GM04504 (cell line): ENCODE measurements around the gene CHMP5.

Source experiments
- DNase-seq: peaks from one replicate; pipeline ENCODE4 v3.0.0-alpha.2; 2012; ENCODE audit warnings: low read depth

CHMP5 gene

GRCh38 chr9:33318225-33318624, 53.4 kb downstream of the CHMP5 start:
- DNase-seq: no peak

- no peak for DNase-seq
Observed at GRCh38 chr9:33318781-33319180, 53.9 kb downstream of the CHMP5 start.

GRCh38 chr9:33320230-33320567, 55.4 kb downstream of the CHMP5 start:
- no peak for DNase-seq

DNA sequence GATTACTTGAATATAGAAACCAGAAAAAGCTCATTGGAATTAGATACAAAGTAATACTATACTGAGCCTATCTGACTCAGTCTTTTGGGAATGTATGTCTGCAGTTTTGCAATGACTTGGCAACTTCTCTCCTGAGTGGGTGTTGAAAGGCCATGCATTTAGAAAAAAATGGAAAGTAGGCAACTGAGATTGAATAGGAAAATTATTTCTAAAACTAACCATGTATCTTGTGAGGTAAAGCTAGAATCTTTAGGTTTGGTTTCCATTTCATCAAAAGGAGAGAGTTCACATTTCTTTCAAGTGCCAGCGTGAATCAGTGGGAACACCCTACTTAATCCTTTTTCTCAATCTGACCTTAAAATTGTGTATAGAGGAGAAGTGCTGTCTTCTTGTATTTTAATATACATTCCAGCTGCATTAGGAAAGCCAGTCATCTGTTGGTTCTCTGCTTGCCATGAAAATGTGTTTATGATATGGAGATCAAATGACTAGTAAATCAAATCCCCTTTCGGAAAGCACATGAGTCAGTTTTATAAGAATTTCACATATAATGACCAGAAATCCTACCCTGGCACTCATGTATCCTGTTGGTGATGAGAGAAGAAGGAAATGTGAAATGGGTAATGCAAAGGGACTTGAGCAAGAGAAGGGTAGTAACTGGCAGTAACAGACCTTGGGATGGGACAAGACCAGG, 55.9 kb downstream of the CHMP5 start:
- DNase-seq: peak; percentile 88

GRCh38 chr9:33329117-33329563, 64.3 kb downstream of the CHMP5 start:
- peak; percentile 93 for DNase-seq

- DNase-seq: no peak
Observed at GRCh38 chr9:33329979-33330378, 65.1 kb downstream of the CHMP5 start.

DNA sequence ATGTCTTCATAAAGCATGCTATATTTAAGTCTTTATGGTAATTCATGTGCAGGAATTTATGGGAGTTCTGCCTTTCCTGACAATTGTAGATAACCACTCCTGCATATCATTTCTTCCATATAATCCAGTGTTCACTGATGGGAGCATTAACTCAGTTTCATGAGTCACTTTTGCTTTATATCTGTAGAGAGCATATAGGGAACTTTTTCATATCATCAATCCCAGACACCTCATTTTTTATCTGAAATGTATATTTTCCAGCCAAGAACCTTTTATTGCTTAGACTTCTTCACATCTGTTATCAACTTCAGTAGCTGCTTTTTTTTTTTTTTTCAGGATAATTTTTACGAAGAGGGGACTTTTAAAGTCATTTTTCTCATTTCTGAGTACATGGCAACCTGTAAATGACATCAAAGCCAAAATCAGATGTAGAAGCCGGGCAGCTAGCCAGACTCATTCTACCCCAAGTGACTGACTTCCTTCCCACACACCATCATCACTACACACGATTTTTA, 66.6 kb downstream of the CHMP5 start:
- DNase-seq: no peak
